Esophagus mucosa (tissue), 1 donor: Measurements from ENCODE around the gene KLHL15. TPM values are rescaled to one million over a fixed set of nuclear protein-coding genes. Genes with fewer than 3 reads are reported as not detected.

Experiments used
- ATAC-seq: fragments of 200-7000 bp; cut with Tn5 transposase; one replicate; pipeline ENCODE4 v1.9.1; 2020
- total RNA-seq: library from RNA; stranded (reverse); gene quantifications from one replicate; pipeline ENCODE4 v1.2.4, GENCODE V29; 2023
- donor health status: DM: yes; HTN: yes; CAD: no.

The KLHL15 gene
- total RNA-seq, 1 donor from 2014 or later, result 2.1 TPM

DNA sequence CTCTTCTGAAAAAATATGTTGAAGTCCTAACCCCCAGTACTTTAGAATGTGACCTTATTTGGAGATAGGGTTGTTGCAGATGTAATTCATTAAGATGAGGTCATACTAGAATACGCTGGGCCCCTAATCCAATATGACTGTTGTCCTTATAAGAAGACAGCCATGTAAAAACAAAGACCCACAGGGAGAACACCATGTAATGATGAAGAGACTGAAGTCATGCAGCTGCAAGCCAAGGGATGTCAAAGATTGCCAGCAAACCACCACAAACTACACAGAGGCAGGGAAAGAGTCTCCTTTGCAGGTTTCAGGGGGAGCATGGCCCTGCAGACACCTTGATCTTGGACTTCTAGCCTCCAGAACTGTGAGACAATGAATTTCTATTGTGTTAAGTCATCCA lies 81.8 kb downstream of the KLHL15 start:
- ATAC-seq, result no peak

DNA sequence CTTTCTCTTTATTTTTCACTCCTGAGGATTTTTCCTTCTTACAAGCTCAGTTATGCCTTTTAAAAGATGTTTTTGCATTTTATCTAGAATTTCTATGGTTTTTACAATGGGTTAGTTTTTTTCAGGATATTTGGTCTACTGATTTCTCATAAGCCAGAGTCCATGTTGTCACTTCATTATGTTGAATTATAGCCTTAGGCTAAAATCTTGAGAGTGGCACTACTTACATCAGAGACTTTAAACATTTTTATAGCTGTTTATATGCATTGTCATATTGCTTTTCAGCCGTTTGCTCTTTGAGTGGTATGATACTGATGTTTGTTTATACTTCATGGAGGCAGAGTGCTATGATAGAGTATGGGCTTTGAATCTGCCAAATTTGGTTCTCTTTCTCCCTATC lies 82.8 kb downstream of the KLHL15 start:
- ATAC-seq, result no peak

DNA sequence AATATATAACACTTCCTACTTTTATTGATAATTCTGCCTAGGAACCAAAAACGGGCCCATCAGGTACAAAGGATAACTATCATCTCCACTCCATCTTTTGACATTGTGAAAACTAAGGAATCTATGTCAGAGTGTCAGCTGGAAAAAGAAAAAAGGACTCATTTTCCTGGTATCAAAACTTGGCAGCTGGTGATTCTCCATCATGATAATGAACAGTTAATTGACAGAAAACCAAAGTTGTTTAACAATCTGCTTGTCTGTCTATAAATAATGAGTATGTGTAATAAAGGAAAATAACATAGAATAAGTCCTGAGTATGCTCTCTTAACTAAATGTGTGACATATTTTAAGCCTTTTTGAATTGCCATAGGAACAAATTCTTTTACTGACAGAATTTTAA lies 87.8 kb downstream of the KLHL15 start:
- ATAC-seq, result no peak

DNA sequence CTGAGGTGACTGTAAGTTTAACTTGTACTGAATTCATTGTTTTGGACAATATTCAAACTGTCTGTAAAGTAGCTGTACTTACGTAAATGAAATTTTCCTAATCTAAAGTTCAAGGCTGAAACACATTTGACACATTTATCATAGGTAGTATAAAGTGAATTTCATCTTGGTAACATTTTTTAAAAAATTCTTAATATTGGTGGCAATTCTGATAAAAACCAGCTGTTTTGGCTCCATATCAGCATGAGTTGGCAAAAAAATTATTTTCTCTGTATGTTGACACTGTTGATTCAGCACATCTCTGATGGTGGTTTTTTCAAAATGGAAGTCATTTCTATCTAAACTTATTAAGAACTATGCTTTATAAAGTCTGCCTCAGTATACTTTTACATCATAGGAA lies 88.3 kb downstream of the KLHL15 start:
- ATAC-seq, result no peak

DNA sequence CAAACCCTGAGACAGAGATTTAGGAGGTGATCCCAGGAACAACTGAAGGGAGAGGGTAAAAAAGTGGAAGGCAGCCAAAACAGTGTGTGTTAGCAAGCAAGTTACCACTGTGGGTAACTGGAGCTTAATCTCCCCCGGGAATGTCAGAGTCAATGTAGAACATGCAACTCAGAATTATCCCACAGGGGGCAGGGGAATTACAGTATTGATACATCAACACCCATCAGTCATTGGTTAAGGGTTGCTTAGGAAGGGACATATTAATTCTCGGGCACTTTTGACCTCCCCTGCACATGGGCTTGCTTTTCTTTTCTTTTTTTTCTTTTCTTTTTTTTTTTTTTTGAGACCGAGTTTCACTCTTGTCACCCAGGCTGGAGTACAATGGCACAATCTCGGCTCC lies 89.9 kb downstream of the KLHL15 start:
- ATAC-seq, result no peak

DNA sequence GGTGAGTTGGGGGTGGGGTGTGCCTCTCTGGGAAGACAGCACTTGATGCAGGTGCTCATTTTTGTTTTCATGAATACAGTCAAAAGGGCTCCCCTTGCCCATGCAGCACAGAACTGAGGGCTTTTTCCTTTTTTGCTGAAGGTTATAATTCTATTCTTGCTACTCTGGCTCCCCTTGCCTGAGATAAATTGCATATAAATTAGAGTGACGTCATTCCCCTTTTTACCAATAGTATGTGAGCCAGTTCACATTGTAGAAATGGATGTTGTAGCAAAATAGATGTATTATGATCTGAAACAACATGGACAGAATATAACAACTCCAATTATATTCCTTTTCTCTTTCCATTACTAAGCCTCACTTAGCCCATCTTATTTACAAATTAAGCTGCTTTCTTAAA lies 90.8 kb downstream of the KLHL15 start:
- no peak for ATAC-seq

DNA sequence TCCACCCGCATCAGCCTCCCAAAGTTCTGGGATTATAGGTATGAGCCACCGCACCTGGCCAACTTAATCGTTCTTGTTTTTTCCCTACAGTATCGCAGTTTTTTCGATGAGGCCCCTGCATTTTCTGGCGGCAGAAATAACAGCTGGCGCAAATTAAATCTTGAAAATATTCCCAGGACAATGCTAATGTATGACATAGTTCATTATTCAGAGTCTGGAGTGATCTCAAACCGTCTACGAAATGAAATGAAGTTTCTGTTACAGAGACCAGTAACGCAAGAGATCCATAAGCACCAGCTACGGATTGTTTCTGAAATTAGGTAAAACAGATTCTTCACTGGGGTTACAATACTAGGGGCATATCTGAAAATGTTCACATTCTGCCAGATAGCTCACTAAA lies 91.9 kb downstream of the KLHL15 start:
- no peak for ATAC-seq

Other genes starting within 250 kb of the KLHL15 start
- 272 TPM for gene SAT1, start 244.0 kb downstream of the KLHL15 start, total RNA-seq
- gene APOO, start 119.2 kb downstream of the KLHL15 start, total RNA-seq, result 18.4 TPM
- not detected for gene CXorf58, start 119.2 kb downstream of the KLHL15 start, total RNA-seq
- gene EIF2S3, start 27.8 kb upstream of the KLHL15 start, total RNA-seq, result 142 TPM
- 28.4 TPM for gene ZFX, start 122.5 kb upstream of the KLHL15 start, total RNA-seq